ENCODE data around the gene LMX1A.
A peak's percentile ranks its signal among the peaks of the same experiment; 100 is the strongest.

The LMX1A gene

GRCh38 chr1:165355977-165356811 lies at the start of gene LMX1A:
Gene LMX1A, minus strand, starts transcription at chr1:165356715. Its CDS starts 1,156 bp downstream, at chr1:165355559.
- no peak for TF ChIP-seq GATA1 (IDR thresholded peaks at IDR 0.05; ENCODE audit: low read depth, low read length)
- no peak for TF ChIP-seq POLR2A (IDR thresholded peaks at IDR 0.05; ENCODE audit: low read length)
- no peak for DNase-seq

- DNase-seq: peak; percentile 8 to 24
- TF ChIP-seq GATA1 (IDR thresholded peaks at IDR 0.05; ENCODE audit: low read depth, low read length) (no peak), POLR2A (IDR thresholded peaks at IDR 0.05; ENCODE audit: low read length) (no peak)
These were observed 47.4 kb upstream of the LMX1A start for GRCh38 chr1:165403835-165404482.

- no peak for DNase-seq
- TF ChIP-seq GATA1 (IDR thresholded peaks at IDR 0.05; ENCODE audit: low read depth, low read length) (no peak), POLR2A (IDR thresholded peaks at IDR 0.05; ENCODE audit: low read length) (no peak)
These were observed 46.1 kb upstream of the LMX1A start for GRCh38 chr1:165402517-165403111.

- no peak for DNase-seq
- no peak for TF ChIP-seq POLR2A (IDR thresholded peaks at IDR 0.05; ENCODE audit: low read length)
- TF ChIP-seq GATA1 (IDR thresholded peaks at IDR 0.05; ENCODE audit: low read depth, low read length): no peak
These were observed 41.4 kb upstream of the LMX1A start for GRCh38 chr1:165397944-165398343.

GRCh38 chr1:165395901-165396300 lies 39.4 kb upstream of the LMX1A start:
- no peak for DNase-seq
- TF ChIP-seq POLR2A (IDR thresholded peaks at IDR 0.05; ENCODE audit: low read length) (no peak), GATA1 (IDR thresholded peaks at IDR 0.05; ENCODE audit: low read depth, low read length) (no peak)

DNA sequence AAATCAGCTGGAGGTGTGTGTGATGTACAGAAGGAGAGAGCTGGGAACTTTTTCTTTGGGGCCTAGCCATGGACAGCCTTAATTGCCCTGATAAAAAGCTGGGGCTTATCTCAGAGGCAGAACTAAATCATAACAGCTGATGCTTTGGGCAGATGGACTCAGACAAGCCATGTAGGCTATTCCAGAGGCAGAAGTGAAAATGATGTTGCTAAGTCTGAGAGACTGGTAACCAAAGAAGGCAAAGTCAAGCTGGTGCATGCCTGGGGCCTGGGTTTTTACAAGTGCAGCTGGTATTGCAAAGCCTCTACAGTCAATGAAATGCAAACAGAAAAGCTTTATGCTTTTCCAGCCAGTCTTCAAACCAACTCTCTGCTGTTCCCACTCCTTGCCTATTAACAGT lies 39.0 kb upstream of the LMX1A start:
- DNase-seq: no peak
- TF ChIP-seq GATA1 (IDR thresholded peaks at IDR 0.05; ENCODE audit: low read depth, low read length) (no peak), POLR2A (IDR thresholded peaks at IDR 0.05; ENCODE audit: low read length) (no peak)

DNA sequence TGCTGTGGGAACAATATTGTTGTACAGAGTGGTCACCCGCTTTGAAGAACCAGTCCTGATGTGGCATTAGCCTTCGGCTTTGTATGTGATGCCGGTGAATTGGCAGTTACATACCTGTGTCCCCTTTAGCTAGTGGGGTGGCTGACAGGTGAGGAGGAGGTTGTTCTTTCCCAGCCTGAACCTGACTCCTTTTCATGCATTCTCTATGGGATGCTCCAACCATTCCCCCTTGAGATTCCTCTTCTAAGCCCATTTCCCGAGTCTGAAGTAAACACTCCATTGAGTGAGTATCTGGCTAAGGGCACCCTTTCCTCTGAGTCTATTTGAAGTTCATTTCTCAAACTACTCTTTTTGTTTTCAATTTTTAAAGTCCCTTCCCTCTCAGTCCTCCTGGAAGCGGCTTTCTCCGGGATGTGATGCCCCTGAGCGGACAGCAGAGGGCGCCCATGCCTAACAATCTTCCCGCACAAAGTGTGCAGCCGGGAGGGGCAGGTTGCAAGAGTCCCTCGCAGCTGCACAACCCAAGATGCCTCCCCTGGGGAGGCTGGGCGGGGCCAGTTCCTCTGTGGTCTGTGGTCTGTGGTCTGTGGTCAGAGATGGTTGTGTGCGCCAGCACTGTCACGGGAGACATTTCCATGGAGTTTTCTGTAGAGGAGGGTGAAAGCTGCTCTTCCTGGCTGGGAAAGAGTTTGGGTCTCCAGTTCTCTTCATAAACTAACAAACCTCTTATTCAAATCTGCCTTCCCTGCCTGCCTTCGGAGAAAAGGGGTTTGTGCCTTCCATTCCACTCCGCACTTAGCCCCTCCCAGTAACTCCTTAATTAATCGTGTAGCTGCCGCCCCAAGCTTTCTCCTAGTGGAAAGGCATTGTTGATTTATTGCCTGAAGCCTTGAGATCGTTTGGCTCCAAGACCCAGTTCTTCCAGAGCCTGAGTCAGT lies 36.4 kb upstream of the LMX1A start:
- TF ChIP-seq POLR2A (IDR thresholded peaks at IDR 0.05; ENCODE audit: low read length): no peak
- TF ChIP-seq GATA1 (IDR thresholded peaks at IDR 0.05; ENCODE audit: low read depth, low read length): no peak
- peak; percentile 78 to 82 for DNase-seq

- no peak for DNase-seq
- TF ChIP-seq POLR2A (IDR thresholded peaks at IDR 0.05; ENCODE audit: low read length) (no peak), GATA1 (IDR thresholded peaks at IDR 0.05; ENCODE audit: low read depth, low read length) (no peak)
These were observed 33.1 kb upstream of the LMX1A start for GRCh38 chr1:165389609-165390008.

- DNase-seq: no peak
- no peak for TF ChIP-seq POLR2A (IDR thresholded peaks at IDR 0.05; ENCODE audit: low read length)
- TF ChIP-seq GATA1 (IDR thresholded peaks at IDR 0.05; ENCODE audit: low read depth, low read length): no peak
These were observed 31.4 kb upstream of the LMX1A start for GRCh38 chr1:165387961-165388360.

DNA sequence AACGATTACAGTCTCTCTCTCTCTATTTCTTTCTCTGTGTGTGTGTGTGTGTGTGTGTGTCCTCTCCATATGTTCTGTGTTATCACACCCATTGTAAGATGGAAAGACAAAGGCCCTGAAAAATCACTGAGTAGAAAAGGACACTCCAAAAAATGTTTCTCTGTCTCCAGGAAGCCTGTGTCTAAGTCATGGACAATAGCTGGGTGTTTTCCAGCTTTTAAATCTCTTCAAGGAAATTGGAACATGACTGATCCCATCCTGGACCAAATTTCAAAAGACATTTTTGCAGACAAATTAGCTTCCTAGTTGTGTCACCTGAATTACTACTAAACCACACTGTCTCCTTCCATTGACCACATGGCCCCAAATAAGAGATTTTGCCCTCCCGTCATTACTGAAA lies 31.0 kb upstream of the LMX1A start:
- DNase-seq: no peak
- TF ChIP-seq POLR2A (IDR thresholded peaks at IDR 0.05; ENCODE audit: low read length) (no peak), GATA1 (IDR thresholded peaks at IDR 0.05; ENCODE audit: low read depth, low read length) (no peak)

DNA sequence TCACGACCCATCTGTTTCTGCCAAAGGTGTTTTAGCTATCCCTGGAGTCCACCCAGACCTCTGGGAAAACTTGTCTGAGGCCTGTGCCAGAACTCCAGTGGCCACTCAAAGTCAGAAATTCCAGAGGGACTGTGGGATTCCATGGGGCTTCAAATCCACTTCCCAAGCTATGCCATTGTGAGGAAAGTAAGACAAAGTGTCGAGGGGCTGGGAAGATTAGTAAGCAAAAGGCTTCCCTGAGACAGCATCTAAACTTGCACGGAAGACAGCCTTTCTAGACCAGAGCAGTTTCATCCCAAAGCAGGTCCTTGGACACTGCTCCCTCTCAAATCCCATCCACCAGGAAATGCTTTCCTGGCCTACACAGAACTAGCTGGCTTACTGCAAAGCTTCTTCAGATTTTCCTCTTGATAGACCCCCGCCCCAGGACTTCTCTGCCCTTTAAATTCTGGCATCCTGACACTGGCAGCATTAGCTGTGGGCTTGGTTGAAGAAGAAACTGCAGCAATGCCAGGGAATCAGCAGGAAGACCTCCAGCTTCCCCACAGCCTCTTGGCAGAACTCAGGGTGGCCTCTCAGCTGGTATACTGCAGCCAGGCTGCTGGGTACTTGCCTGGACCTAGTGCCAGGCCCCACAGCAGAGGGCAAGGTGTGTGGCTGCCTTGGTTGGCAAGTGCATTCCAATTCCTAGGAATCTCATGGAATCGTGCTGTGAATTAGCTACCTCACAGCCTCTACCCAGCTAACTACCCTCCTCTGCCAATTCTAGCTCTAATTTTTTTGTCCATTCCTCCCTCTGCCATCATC lies 27.3 kb upstream of the LMX1A start:
- TF ChIP-seq GATA1 (IDR thresholded peaks at IDR 0.05; ENCODE audit: low read depth, low read length) (no peak), POLR2A (IDR thresholded peaks at IDR 0.05; ENCODE audit: low read length) (no peak)
- no peak for DNase-seq

DNA sequence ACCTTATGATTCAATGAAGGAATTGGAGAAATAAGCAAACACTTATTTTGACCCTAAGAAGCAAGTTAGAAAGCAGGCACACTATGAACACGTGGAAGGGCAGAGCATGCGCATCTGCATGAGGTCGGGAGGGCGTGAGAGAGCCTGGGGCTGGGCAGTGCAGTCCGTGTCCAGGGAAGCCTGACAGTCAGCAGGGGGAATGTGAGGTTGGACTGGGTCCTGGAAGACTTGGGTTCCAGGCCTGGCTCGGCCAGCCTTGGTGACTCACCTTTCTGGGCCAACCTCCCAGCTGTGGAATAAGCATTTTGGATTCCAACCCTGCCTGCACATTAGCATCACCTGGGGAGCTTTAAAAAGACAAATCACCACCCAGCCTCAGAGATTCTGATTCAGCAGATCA lies 26.6 kb upstream of the LMX1A start:
- DNase-seq: no peak
- TF ChIP-seq GATA1 (IDR thresholded peaks at IDR 0.05; ENCODE audit: low read depth, low read length) (no peak), POLR2A (IDR thresholded peaks at IDR 0.05; ENCODE audit: low read length) (no peak)
